ENCODE measurements around the gene FOXO3. TPM values are rescaled to one million over a fixed set of nuclear protein-coding genes. Genes with fewer than 3 reads are reported as not detected.

The FOXO3 gene
- polyA plus RNA-seq, 1 of the 3 experiments (the other 2 are of a cell fraction) = 8.1 TPM

GRCh38 chr6:108585359-108585758 lies 24.6 kb downstream of the FOXO3 start (continued):
- TF ChIP-seq IRF3 (IDR thresholded peaks at IDR 0.05; ENCODE audit: low read depth, low read length) = no peak

DNA sequence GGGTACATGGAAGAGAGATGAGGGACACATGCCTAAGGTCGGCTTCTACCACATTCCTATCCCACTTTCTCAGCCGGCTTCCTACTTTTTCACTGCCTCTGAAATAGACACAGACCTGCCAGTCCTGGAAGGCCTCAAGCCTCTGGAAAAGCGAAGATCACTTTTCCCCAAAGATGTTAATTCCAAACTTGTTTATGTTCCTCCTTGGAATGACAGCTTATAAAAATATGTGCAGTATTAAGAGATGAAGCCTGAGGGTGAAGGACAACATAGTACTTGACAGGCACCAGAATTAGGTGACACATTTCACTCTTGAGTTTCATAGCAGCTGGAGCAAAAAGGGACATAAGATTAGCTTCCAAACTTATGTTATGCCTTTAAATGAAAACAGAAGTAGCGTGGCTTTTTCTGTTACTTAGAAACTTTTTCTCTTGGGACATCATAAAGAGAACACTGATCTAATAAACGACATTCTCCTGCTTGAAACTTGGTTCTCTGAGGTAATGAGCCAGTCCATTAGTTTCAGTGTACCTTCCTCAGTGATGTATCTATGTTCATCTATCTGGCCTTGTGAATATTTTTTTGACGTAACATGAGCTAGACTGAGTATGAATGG lies 25.3 kb downstream of the FOXO3 start:
- Histone ChIP-seq H3K4me3 (ENCODE audit: low read depth in 2 of 2, low read length in 1 of 2) (no peak overlapping the region), H3K9me2 (no peaks in the 10 kb centered on the region), H3K4me2 (no peak overlapping the region), H4K20me1 (ENCODE audit: insufficient read depth) (peaks cover 11% of the 10 kb centered on the region; the same call in 1 of the 2 replicates), H3F3A (replicated peaks; ENCODE audit: insufficient read depth) (peaks cover 46% of the 10 kb centered on the region), H3K9me3 (no peaks in the 10 kb centered on the region), H2AFZ (ENCODE audit: low read depth) (no peak overlapping the region), H3K36me3 (replicated peaks in 1 of 2; ENCODE audit: control insufficient read depth in 1 of 2, insufficient read depth in 2 of 2, low read length in 1 of 2) (peaks cover 0 to 2% of the 10 kb centered on the region in 2 experiments), H3K27me3 (ENCODE audit: insufficient read depth) (no peaks in the 10 kb centered on the region), H3K27ac (ENCODE audit: low read depth in 2 of 2, low read length in 1 of 2) (peak overlapping the region; percentile 1 to 11; a peak in 1 of 4 replicates), H3K4me1 (ENCODE audit: control insufficient read depth in 1 of 2, insufficient read depth in 2 of 2, low read depth in 1 of 2, low read length in 1 of 2) (peaks cover 47 to 66% of the 10 kb centered on the region in 2 experiments), H3K9ac (no peak overlapping the region), H3K79me2 (ENCODE audit: insufficient read depth) (peaks cover 81% of the 10 kb centered on the region)
- CTCF ChIA-PET = no interaction called here
- WGBS (ENCODE audit: low lambda C conversion rate) = 85% methylated on average over 6 of the region's 6 CpGs
- POLR2A ChIA-PET = no interaction called here
- no peak for DNase-seq
- TF ChIP-seq, protein P1, sequence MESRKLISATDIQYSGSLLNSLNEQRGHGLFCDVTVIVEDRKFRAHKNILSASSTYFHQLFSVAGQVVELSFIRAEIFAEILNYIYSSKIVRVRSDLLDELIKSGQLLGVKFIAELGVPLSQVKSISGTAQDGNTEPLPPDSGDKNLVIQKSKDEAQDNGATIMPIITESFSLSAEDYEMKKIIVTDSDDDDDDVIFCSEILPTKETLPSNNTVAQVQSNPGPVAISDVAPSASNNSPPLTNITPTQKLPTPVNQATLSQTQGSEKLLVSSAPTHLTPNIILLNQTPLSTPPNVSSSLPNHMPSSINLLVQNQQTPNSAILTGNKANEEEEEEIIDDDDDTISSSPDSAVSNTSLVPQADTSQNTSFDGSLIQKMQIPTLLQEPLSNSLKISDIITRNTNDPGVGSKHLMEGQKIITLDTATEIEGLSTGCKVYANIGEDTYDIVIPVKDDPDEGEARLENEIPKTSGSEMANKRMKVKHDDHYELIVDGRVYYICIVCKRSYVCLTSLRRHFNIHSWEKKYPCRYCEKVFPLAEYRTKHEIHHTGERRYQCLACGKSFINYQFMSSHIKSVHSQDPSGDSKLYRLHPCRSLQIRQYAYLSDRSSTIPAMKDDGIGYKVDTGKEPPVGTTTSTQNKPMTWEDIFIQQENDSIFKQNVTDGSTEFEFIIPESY (IDR thresholded peaks at IDR 0.05; ENCODE audit: borderline replicate concordance, low read depth) = no peak
- no peak for TF ChIP-seq POLR2AphosphoS5 (IDR thresholded peaks at IDR 0.05; ENCODE audit: low read depth, low read length)
- TF ChIP-seq TEAD4 (IDR thresholded peaks at IDR 0.05; ENCODE audit: borderline replicate concordance, insufficient read depth) = no peak
- no peak for TF ChIP-seq EZH2phosphoT487 (IDR thresholded peaks at IDR 0.05; ENCODE audit: borderline replicate concordance, low read depth)
- no peak for TF ChIP-seq CHD2 (IDR thresholded peaks at IDR 0.05; ENCODE audit: low read length, partially characterized antibody)
- TF ChIP-seq CTCF (IDR thresholded peaks at IDR 0.05) = no peak
- TF ChIP-seq GATA2 (CRISPR knock-in tag; IDR thresholded peaks at IDR 0.05) = no peak
- TF ChIP-seq RAD21 (IDR thresholded peaks at IDR 0.05; ENCODE audit: low read length) = no peak
- TF ChIP-seq, protein P2, sequence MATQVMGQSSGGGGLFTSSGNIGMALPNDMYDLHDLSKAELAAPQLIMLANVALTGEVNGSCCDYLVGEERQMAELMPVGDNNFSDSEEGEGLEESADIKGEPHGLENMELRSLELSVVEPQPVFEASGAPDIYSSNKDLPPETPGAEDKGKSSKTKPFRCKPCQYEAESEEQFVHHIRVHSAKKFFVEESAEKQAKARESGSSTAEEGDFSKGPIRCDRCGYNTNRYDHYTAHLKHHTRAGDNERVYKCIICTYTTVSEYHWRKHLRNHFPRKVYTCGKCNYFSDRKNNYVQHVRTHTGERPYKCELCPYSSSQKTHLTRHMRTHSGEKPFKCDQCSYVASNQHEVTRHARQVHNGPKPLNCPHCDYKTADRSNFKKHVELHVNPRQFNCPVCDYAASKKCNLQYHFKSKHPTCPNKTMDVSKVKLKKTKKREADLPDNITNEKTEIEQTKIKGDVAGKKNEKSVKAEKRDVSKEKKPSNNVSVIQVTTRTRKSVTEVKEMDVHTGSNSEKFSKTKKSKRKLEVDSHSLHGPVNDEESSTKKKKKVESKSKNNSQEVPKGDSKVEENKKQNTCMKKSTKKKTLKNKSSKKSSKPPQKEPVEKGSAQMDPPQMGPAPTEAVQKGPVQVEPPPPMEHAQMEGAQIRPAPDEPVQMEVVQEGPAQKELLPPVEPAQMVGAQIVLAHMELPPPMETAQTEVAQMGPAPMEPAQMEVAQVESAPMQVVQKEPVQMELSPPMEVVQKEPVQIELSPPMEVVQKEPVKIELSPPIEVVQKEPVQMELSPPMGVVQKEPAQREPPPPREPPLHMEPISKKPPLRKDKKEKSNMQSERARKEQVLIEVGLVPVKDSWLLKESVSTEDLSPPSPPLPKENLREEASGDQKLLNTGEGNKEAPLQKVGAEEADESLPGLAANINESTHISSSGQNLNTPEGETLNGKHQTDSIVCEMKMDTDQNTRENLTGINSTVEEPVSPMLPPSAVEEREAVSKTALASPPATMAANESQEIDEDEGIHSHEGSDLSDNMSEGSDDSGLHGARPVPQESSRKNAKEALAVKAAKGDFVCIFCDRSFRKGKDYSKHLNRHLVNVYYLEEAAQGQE (IDR thresholded peaks at IDR 0.05; ENCODE audit: low read depth, low read length) = no peak
- no peak for TF ChIP-seq TCF12 (IDR thresholded peaks at IDR 0.05)
- TF ChIP-seq EP300 (IDR thresholded peaks at IDR 0.05; ENCODE audit: borderline replicate concordance in 1 of 2, low read depth in 1 of 2, low read length in 1 of 2) = no peak

All from SK-N-SH (cell line).